Mucosa of gallbladder (tissue), 1 donor: Measurements from ENCODE around the gene PIEZO2. TPM values are rescaled to one million over a fixed set of nuclear protein-coding genes. Genes with fewer than 3 reads are reported as not detected.

Experiments
- DNase-seq: peaks from one replicate; pipeline ENCODE4 v3.0.0-alpha.2; 2020; ENCODE audit warnings: low spot score
- total RNA-seq: library from RNA; stranded (reverse); gene quantifications from one replicate; pipeline ENCODE4 v1.2.1, GENCODE V29; 2021
- donor health status: DM: no; HTN: no; CAD: no.

The PIEZO2 gene
- total RNA-seq, 1 donor from 2014 or later, result 1.5 TPM

- DNase-seq, result no peak
These were observed 36.3 kb downstream of the PIEZO2 start for GRCh38 chr18:11113046-11113548.

- no peak for DNase-seq
These were observed 37.1 kb downstream of the PIEZO2 start for GRCh38 chr18:11112286-11112685.

- no peak for DNase-seq
These were observed 38.9 kb downstream of the PIEZO2 start for GRCh38 chr18:11110509-11110908.

GRCh38 chr18:11108947-11109346 lies 40.4 kb downstream of the PIEZO2 start:
- DNase-seq, result no peak

GRCh38 chr18:11106894-11107293 lies 42.5 kb downstream of the PIEZO2 start:
- DNase-seq, result no peak

GRCh38 chr18:11105463-11105862 lies 43.9 kb downstream of the PIEZO2 start:
- no peak for DNase-seq

GRCh38 chr18:11104307-11104706 lies 45.1 kb downstream of the PIEZO2 start:
- peak; percentile 66 for DNase-seq

- DNase-seq, result no peak
These were observed 52.3 kb downstream of the PIEZO2 start for GRCh38 chr18:11096839-11097750.

- DNase-seq, result no peak
These were observed 53.0 kb downstream of the PIEZO2 start for GRCh38 chr18:11096411-11096810.

GRCh38 chr18:11095674-11096293 lies 53.6 kb downstream of the PIEZO2 start:
- no peak for DNase-seq

- no peak for DNase-seq
These were observed 54.2 kb downstream of the PIEZO2 start for GRCh38 chr18:11095211-11095610.

GRCh38 chr18:11091746-11092145 lies 57.6 kb downstream of the PIEZO2 start:
- no peak for DNase-seq

- no peak for DNase-seq
These were observed 59.2 kb downstream of the PIEZO2 start for GRCh38 chr18:11089931-11090715.

GRCh38 chr18:11081009-11081532 lies 68.3 kb downstream of the PIEZO2 start:
- no peak for DNase-seq

GRCh38 chr18:11078491-11078890 lies 70.9 kb downstream of the PIEZO2 start:
- DNase-seq, result no peak

- DNase-seq, result no peak
These were observed 71.7 kb downstream of the PIEZO2 start for GRCh38 chr18:11077548-11078187.

- DNase-seq, result no peak
These were observed 74.5 kb downstream of the PIEZO2 start for GRCh38 chr18:11074889-11075288.

- no peak for DNase-seq
These were observed 75.4 kb downstream of the PIEZO2 start for GRCh38 chr18:11073971-11074370.

GRCh38 chr18:11072632-11073031 lies 76.7 kb downstream of the PIEZO2 start:
- no peak for DNase-seq

- no peak for DNase-seq
These were observed 78.1 kb downstream of the PIEZO2 start for GRCh38 chr18:11071300-11071699.

GRCh38 chr18:11070593-11070992 lies 78.8 kb downstream of the PIEZO2 start:
- no peak for DNase-seq
